GM19240 (cell line): ENCODE data around the gene CELF1.

Experiments
- DNase-seq: peaks from one replicate; pipeline ENCODE4 v3.0.0; 2011; ENCODE audit warnings: low spot score; ENCODE audit not compliant: insufficient read length

CELF1 gene

GRCh38 chr11:47451436-47451835 lies 101.5 kb downstream of the CELF1 start:
- DNase-seq: no peak

GRCh38 chr11:47449541-47449940 lies 103.4 kb downstream of the CELF1 start:
- no peak for DNase-seq

- no peak for DNase-seq
Observed at GRCh38 chr11:47448566-47449427, 104.1 kb downstream of the CELF1 start, which contains the start of gene RAPSN. Gene RAPSN (minus strand): TSS chr11:47449136. CDS start chr11:47448964, 172 bp downstream.

- no peak for DNase-seq
Observed at GRCh38 chr11:47447906-47448305, 105.0 kb downstream of the CELF1 start.

GRCh38 chr11:47446833-47447232 lies 106.1 kb downstream of the CELF1 start:
- DNase-seq: no peak

GRCh38 chr11:47445840-47446239 lies 107.1 kb downstream of the CELF1 start:
- no peak for DNase-seq

- no peak for DNase-seq
Observed at GRCh38 chr11:47443817-47444216, 109.1 kb downstream of the CELF1 start.

GRCh38 chr11:47443028-47443700 lies 109.8 kb downstream of the CELF1 start:
- DNase-seq: no peak

GRCh38 chr11:47442514-47442913 lies 110.4 kb downstream of the CELF1 start:
- DNase-seq: no peak

- no peak for DNase-seq
Observed at GRCh38 chr11:47441421-47441820, 111.5 kb downstream of the CELF1 start.

- DNase-seq: no peak
Observed at GRCh38 chr11:47440054-47440476, 112.9 kb downstream of the CELF1 start.

GRCh38 chr11:47438721-47439120 lies 114.2 kb downstream of the CELF1 start:
- no peak for DNase-seq

GRCh38 chr11:47437746-47438418 lies 115.0 kb downstream of the CELF1 start:
- DNase-seq: no peak

- DNase-seq: no peak
Observed at GRCh38 chr11:47437218-47437745, 115.7 kb downstream of the CELF1 start.

- DNase-seq: no peak
Observed at GRCh38 chr11:47436726-47437125, 116.2 kb downstream of the CELF1 start.

- no peak for DNase-seq
Observed at GRCh38 chr11:47435687-47436086, 117.2 kb downstream of the CELF1 start.

- DNase-seq: no peak
Observed at GRCh38 chr11:47434011-47434786, 118.7 kb downstream of the CELF1 start.

- no peak for DNase-seq
Observed at GRCh38 chr11:47433157-47433556, 119.8 kb downstream of the CELF1 start.

- DNase-seq: no peak
Observed at GRCh38 chr11:47431356-47432083, 121.4 kb downstream of the CELF1 start.

- DNase-seq: no peak
Observed at GRCh38 chr11:47430524-47430923, 122.4 kb downstream of the CELF1 start.
